Caco-2 (cell line): Measurements from ENCODE around the gene KLHL17. TPM values are rescaled to one million over a fixed set of nuclear protein-coding genes. Genes with fewer than 3 reads are reported as not detected.
"Not testable (repeated sequence)": the region's sequence is repeated elsewhere in the genome, so short reads cannot be mapped to it uniquely, and the experiment has no call there.

Experiments used
- BruUV-seq: library from RNA; stranded (reverse); fragments of 400-500 nt; replicated peaks from 2 replicates; lab custom pipeline; 2021; lab: Mats Ljungman, UMichigan
- CTCF ChIA-PET: fragments of 300-600 bp; sonication (Branson Sonifier 250); formaldehyde crosslinking; loops from one replicate; lab custom pipeline; 2022; ENCODE audit warnings: antibody characterized with exemption; lab: Charles Lee
- POLR2A ChIA-PET: fragments of 300-600 bp; sonication (Branson Sonifier 250); formaldehyde crosslinking; loops from one replicate; lab custom pipeline; 2022; ENCODE audit warnings: antibody characterized with exemption; lab: Charles Lee
- DNase-seq, 2 experiments: peaks; one replicate each; pipeline versions ENCODE4 v3.0.0 to v3.0.0-alpha.2; 2020 to 2022
- H3K27me3 ChIP-seq: replicated peaks from 2 replicates; pipeline ENCODE4 v1.6.0; 2011; ENCODE audit warnings: low read length; ENCODE audit not compliant: control insufficient read depth, insufficient read depth
- H3K36me3 ChIP-seq: 2 replicates; pipeline ENCODE4 v1.5.1; 2011; ENCODE audit warnings: low read length; ENCODE audit not compliant: control insufficient read depth, insufficient read depth
- H3K4me1 ChIP-seq: fragments of 250-450 bp; sonication (Bioruptor Pico); 2 replicates; pipeline ENCODE4 v1.5.1; 2020; ENCODE audit warnings: mild to moderate bottlenecking
- H3K4me3 ChIP-seq: 2 replicates; pipeline ENCODE4 v1.5.1; 2011; ENCODE audit warnings: low read depth, mild to moderate bottlenecking, control low read depth, low read length
- H3K9me3 ChIP-seq: fragments of 250-450 bp; sonication (Bioruptor Pico); 2 replicates; pipeline ENCODE4 v1.5.1; 2020; ENCODE audit warnings: mild to moderate bottlenecking, moderate library complexity
- H3K27ac Mint-ChIP-seq: one replicate; pipeline ENCODE4 v1.8.0; 2022; ENCODE audit warnings: mixed read lengths; ENCODE audit not compliant: unreplicated experiment
- H3K27me3 Mint-ChIP-seq: one replicate; pipeline ENCODE4 v1.8.0; 2022; ENCODE audit warnings: mixed read lengths; ENCODE audit not compliant: insufficient read depth, unreplicated experiment
- H3K36me3 Mint-ChIP-seq: one replicate; pipeline ENCODE4 v1.8.0; 2022; ENCODE audit warnings: mild to moderate bottlenecking, mixed read lengths; ENCODE audit not compliant: insufficient read depth, unreplicated experiment
- H3K4me1 Mint-ChIP-seq: one replicate; pipeline ENCODE4 v1.8.0; 2022; ENCODE audit warnings: low read depth, mixed read lengths; ENCODE audit not compliant: unreplicated experiment
- H3K4me3 Mint-ChIP-seq: one replicate; pipeline ENCODE4 v1.8.0; 2022; ENCODE audit warnings: mild to moderate bottlenecking, moderate library complexity, mixed read lengths; ENCODE audit not compliant: unreplicated experiment
- H3K9me3 Mint-ChIP-seq: one replicate; pipeline ENCODE4 v1.8.0; 2022; ENCODE audit warnings: mixed read lengths; ENCODE audit not compliant: unreplicated experiment
- CTCF ChIP-seq, 2 experiments: fragments of 200-600 bp in 1 of 2; IDR thresholded peaks; 1 replicate in 1 of 2; 2 replicates in 1 of 2; pipeline versions ENCODE4 v1.5.1 to v1.8.0; 2011 to 2022; ENCODE audit warnings: antibody characterized with exemption in 1 of 2, control low read depth in 1 of 2, inconsistent platforms in 1 of 2, low read depth in 1 of 2, low read length in 1 of 2, mild to moderate bottlenecking in 1 of 2, moderate library complexity in 1 of 2; ENCODE audit not compliant: insufficient read depth in 1 of 2, severe bottlenecking in 1 of 2, unreplicated experiment in 1 of 2
- intact Hi-C: fragments of 100-400 bp; cut with micrococcal nuclease; formaldehyde crosslinking; loops from one replicate; pipeline ENCODE4 v1.10.0; 2022; ENCODE audit not compliant: unreplicated experiment
- total RNA-seq: library from RNA; stranded (reverse); gene quantifications from 2 replicates; pipeline ENCODE4 v1.2.3, GENCODE V29; 2022

Gene KLHL17
- total RNA-seq, 1 experiment from 2014 or later: 33.1 TPM

GRCh38 chr1:984476-984814 is 24.1 kb downstream of the KLHL17 start:
- no peaks in the 10 kb centered on the region for H3K27me3 Mint-ChIP-seq
- H3K4me1 ChIP-seq: no peaks in the 10 kb centered on the region
- H3K36me3 ChIP-seq: no peaks in the 10 kb centered on the region
- H3K27ac Mint-ChIP-seq: no peak overlapping the region
- H3K36me3 Mint-ChIP-seq: peaks cover 6% of the 10 kb centered on the region
- no peak overlapping the region for H3K4me3 Mint-ChIP-seq
- H3K9me3 Mint-ChIP-seq: no peaks in the 10 kb centered on the region
- DNase-seq: no peak
- CTCF ChIA-PET: interaction anchor here (0.8 to 1.5 kb wide), 4 partner anchors 9 to 80 kb away, joined by 4 to 6 read pairs (median 5); no protein-coding TSS in a partner anchor
- TF ChIP-seq CTCF (IDR thresholded peaks at IDR 0.05; ENCODE audit: insufficient read depth in 1 of 2, low read depth in 1 of 2, low read length in 1 of 2, severe bottlenecking in 1 of 2, unreplicated experiment in 1 of 2): no peak
- no peaks in the 10 kb centered on the region for H3K27me3 ChIP-seq
- no peaks in the 10 kb centered on the region for H3K9me3 ChIP-seq
- intact Hi-C loops: loop anchor here (2.0 to 5.0 kb wide), 2 partner anchors 78 to 306 kb away; no protein-coding TSS in a partner anchor
- no peaks in the 10 kb centered on the region for H3K4me1 Mint-ChIP-seq
- no TSS peak for BruUV-seq
- POLR2A ChIA-PET: interaction anchor here (0.6 to 1.3 kb wide), 2 partner anchors 18 to 41 kb away, joined by 5 to 8 read pairs; no protein-coding TSS in a partner anchor
- no peak overlapping the region for H3K4me3 ChIP-seq

GRCh38 chr1:985126-985525 is 24.7 kb downstream of the KLHL17 start:
- no peaks in the 10 kb centered on the region for H3K27me3 ChIP-seq
- no peak overlapping the region for H3K4me3 Mint-ChIP-seq
- no peak for DNase-seq
- H3K9me3 Mint-ChIP-seq: no peaks in the 10 kb centered on the region
- ChIA-PET POLR2A (interaction anchor here (1.3 kb wide), 1 partner anchor 17 kb away, joined by 5 read pairs; no protein-coding TSS in a partner anchor), CTCF (interaction anchor here (1.4 kb wide), 1 partner anchor 22 kb away, joined by 6 read pairs; no protein-coding TSS in a partner anchor)
- H3K9me3 ChIP-seq: no peaks in the 10 kb centered on the region
- no peaks in the 10 kb centered on the region for H3K36me3 ChIP-seq
- intact Hi-C loops: loop anchor here (2.0 kb wide), 1 partner anchor 306 kb away; no protein-coding TSS in a partner anchor
- BruUV-seq: no TSS peak
- TF ChIP-seq CTCF (IDR thresholded peaks at IDR 0.05; ENCODE audit: insufficient read depth in 1 of 2, low read depth in 1 of 2, low read length in 1 of 2, severe bottlenecking in 1 of 2, unreplicated experiment in 1 of 2): no peak
- H3K4me1 Mint-ChIP-seq: no peaks in the 10 kb centered on the region
- no peaks in the 10 kb centered on the region for H3K27me3 Mint-ChIP-seq
- peaks cover 6% of the 10 kb centered on the region for H3K36me3 Mint-ChIP-seq
- H3K4me3 ChIP-seq: no peak overlapping the region
- H3K4me1 ChIP-seq: no peaks in the 10 kb centered on the region
- no peak overlapping the region for H3K27ac Mint-ChIP-seq

GRCh38 chr1:988061-988460 is 27.7 kb downstream of the KLHL17 start:
- H3K27me3 Mint-ChIP-seq, H3K9me3 ChIP-seq, intact Hi-C loops, H3K4me1 ChIP-seq, DNase-seq, H3K4me3 Mint-ChIP-seq, BruUV-seq, H3K27me3 ChIP-seq, H3K4me1 Mint-ChIP-seq, H3K4me3 ChIP-seq, POLR2A ChIA-PET, H3K9me3 Mint-ChIP-seq, H3K36me3 ChIP-seq, H3K27ac Mint-ChIP-seq, CTCF ChIA-PET: not testable (repeated sequence)
- H3K36me3 Mint-ChIP-seq: peaks cover 19% of the 10 kb centered on the region

GRCh38 chr1:991275-991674 is 30.9 kb downstream of the KLHL17 start:
- H3K27me3 ChIP-seq, H3K4me1 ChIP-seq, BruUV-seq, POLR2A ChIA-PET, H3K36me3 ChIP-seq, H3K27me3 Mint-ChIP-seq, intact Hi-C loops, CTCF ChIA-PET, H3K4me1 Mint-ChIP-seq, H3K9me3 Mint-ChIP-seq, H3K4me3 ChIP-seq, H3K4me3 Mint-ChIP-seq, H3K27ac Mint-ChIP-seq, H3K9me3 ChIP-seq, DNase-seq: not testable (repeated sequence)
- peaks cover 35% of the 10 kb centered on the region for H3K36me3 Mint-ChIP-seq
